Left ventricle myocardium inferior (tissue), 1 donor: ENCODE results near the gene PRRC2A. TPM values are rescaled to one million over a fixed set of nuclear protein-coding genes. Genes with fewer than 3 reads are reported as not detected.

Experiments used
- DNase-seq: peaks from one replicate; pipeline ENCODE4 v3.0.0-alpha.2; 2020
- H3K27ac ChIP-seq: fragments of 200-600 bp; replicated peaks from 2 replicates; pipeline ENCODE4 v1.8.0; 2021
- H3K27me3 ChIP-seq: fragments of 200-600 bp; 2 replicates; pipeline ENCODE4 v1.8.0; 2021; ENCODE audit warnings: low read depth
- H3K36me3 ChIP-seq: fragments of 200-600 bp; 2 replicates; pipeline ENCODE4 v1.8.0; 2021
- H3K4me1 ChIP-seq: fragments of 200-600 bp; 2 replicates; pipeline ENCODE4 v1.8.0; 2021
- H3K4me3 ChIP-seq: fragments of 200-600 bp; 2 replicates; pipeline ENCODE4 v1.8.0; 2021; ENCODE audit warnings: mild to moderate bottlenecking, moderate library complexity
- H3K9me3 ChIP-seq: fragments of 200-600 bp; replicated peaks from 2 replicates; pipeline ENCODE4 v1.8.0; 2021
- CTCF ChIP-seq: fragments of 200-600 bp; IDR thresholded peaks from 2 replicates; pipeline ENCODE4 v1.8.0; 2021; ENCODE audit warnings: antibody characterized with exemption, mild to moderate bottlenecking, borderline replicate concordance
- intact Hi-C: fragments of 100-400 bp; cut with micrococcal nuclease; formaldehyde crosslinking; loops from one replicate; pipeline ENCODE4 v1.11.0; 2022
- total RNA-seq: library from RNA; stranded (reverse); fragmentation: NEBNext Ultra II Directional; extraction: Animal tissue kit (Norgen Biotek cat#: 25700); gene quantifications from one replicate; pipeline ENCODE4 v1.2.1, GENCODE V29; 2021
- donor health status: DM: no; HTN: yes; CAD: no; lungs with severe emphysema.

The PRRC2A gene
- total RNA-seq, 1 donor from 2014 or later: 82.4 TPM

- no peak for DNase-seq
- Histone ChIP-seq H3K4me3 (peak within 1 kb of the TSS; percentile 86), H3K4me1 (peaks cover 33% of the 10 kb centered on the region), H3K27ac (peak within 1 kb of the TSS; percentile 90), H3K27me3 (no peaks in the 10 kb centered on the region), H3K9me3 (no peaks in the 10 kb centered on the region), H3K36me3 (no peaks in the 10 kb centered on the region)
- intact Hi-C loops: no loop called here
- TF ChIP-seq CTCF: no peak
These were observed 38.3 kb upstream of the PRRC2A start, which contains the start of gene LTB for GRCh38 chr6:31582230-31582643. Gene LTB, minus strand, starts transcription at chr6:31582424. Its CDS starts 7 bp downstream, at chr6:31582417.

GRCh38 chr6:31585491-31585890 lies 35.0 kb upstream of the PRRC2A start:
- Histone ChIP-seq H3K36me3 (no peaks in the 10 kb centered on the region), H3K4me1 (peaks cover 27% of the 10 kb centered on the region), H3K27ac (peak overlapping the region; percentile 53), H3K4me3 (no peak overlapping the region), H3K9me3 (no peaks in the 10 kb centered on the region), H3K27me3 (no peaks in the 10 kb centered on the region)
- intact Hi-C loops: no loop called here
- no peak for DNase-seq
- no peak for TF ChIP-seq CTCF

- Histone ChIP-seq H3K4me1 (peaks cover 23% of the 10 kb centered on the region), H3K27me3 (no peaks in the 10 kb centered on the region), H3K9me3 (no peaks in the 10 kb centered on the region), H3K4me3 (peak within 1 kb of the TSS; percentile 29), H3K36me3 (no peaks in the 10 kb centered on the region), H3K27ac (peak within 1 kb of the TSS; percentile 53)
- intact Hi-C loops: no loop called here
- no peak for DNase-seq
- no peak for TF ChIP-seq CTCF
These were observed 34.5 kb upstream of the PRRC2A start, which contains the start of gene LST1 for GRCh38 chr6:31586008-31586407. Gene LST1, plus strand, starts transcription at chr6:31586277. Its CDS starts 1,023 bp downstream, at chr6:31587300.

- H3K4me1 ChIP-seq: peaks cover 16% of the 10 kb centered on the region
- peak overlapping the region; percentile 29 for H3K4me3 ChIP-seq
- H3K9me3 ChIP-seq: no peaks in the 10 kb centered on the region
- H3K36me3 ChIP-seq: no peaks in the 10 kb centered on the region
- peak overlapping the region; percentile 49 for H3K27ac ChIP-seq
- DNase-seq: no peak
- intact Hi-C loops: no loop called here
- no peaks in the 10 kb centered on the region for H3K27me3 ChIP-seq
- no peak for TF ChIP-seq CTCF
These were observed 33.8 kb upstream of the PRRC2A start for GRCh38 chr6:31586599-31587281.

GRCh38 chr6:31587791-31588777 lies 32.4 kb upstream of the PRRC2A start:
- H3K27me3 ChIP-seq: no peaks in the 10 kb centered on the region
- H3K27ac ChIP-seq: peak overlapping the region; percentile 49
- no peak for DNase-seq
- intact Hi-C loops: no loop called here
- no peak for TF ChIP-seq CTCF
- H3K4me3 ChIP-seq: peak overlapping the region; percentile 29
- no peaks in the 10 kb centered on the region for H3K36me3 ChIP-seq
- peaks cover 3% of the 10 kb centered on the region for H3K4me1 ChIP-seq
- no peaks in the 10 kb centered on the region for H3K9me3 ChIP-seq
